Stimulated activated CD4-positive, alpha-beta T cell treated with anti-CD3 and anti-CD28 coated beads, Interleukin-4, amount 100 ng/mL, for 4 hours (primary cell): ENCODE measurements around the gene ADCY1.

ENCODE experiments used
- DNase-seq, 2 experiments: peaks; one replicate each; pipeline ENCODE4 v3.0.0-alpha.2; 2020

ADCY1 gene

DNA sequence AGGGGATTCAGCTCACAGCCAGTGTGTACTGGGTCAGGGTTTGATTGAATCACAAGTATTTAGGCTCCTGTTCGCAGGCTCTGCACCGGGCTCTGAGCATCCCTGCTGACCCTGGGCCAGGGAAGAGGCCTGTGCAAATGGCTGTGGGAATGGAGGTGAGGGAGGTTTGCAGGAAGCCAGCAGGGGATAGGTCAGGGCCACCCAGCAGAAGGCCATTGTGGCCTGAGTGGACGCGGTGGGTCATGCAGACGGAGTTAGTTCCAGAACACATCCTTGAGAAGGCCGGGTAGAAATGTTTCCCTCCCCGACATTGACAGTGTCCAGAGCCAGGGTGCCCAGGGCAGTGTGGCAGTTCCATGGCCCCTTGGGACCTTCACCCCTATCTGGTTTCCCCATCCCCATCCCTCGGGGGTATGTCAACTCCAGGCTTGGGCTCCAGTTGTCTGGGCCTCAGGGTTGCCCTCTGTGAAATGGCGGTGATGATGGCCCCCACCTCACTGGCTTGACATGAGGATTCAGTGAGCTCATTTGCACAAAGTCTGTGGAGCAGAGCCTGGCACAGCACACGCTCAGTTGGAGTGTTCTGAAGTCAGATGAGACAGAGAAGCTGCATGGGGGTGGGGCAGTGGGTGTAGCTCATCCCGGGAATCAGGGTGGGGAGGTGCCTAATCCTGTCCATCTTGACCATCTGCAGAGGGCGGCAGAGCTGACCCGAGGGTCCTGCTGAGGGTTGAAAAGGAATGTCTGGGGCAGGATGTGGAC is 107.6 kb downstream of the ADCY1 start:
- DNase-seq = no peak

DNA sequence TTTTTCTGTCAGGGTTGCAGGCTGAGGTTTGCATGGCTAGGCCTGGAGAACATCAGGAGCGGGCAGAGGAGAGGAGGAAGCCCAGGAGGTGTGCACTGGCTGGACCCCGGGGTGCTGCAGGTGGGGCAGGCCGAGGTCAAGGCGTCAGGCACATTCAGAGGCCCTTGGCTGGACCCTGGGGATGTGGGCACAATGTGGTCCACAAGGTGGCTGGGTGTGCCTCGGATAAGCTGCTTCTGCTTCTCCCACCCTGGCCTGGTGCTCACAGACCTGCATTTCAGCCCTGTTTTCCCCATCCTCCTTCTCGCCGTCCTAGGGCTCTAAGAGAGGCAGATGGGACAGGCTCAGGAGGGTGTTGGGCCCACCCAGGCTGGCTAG is 108.2 kb downstream of the ADCY1 start:
- DNase-seq = no peak

DNA sequence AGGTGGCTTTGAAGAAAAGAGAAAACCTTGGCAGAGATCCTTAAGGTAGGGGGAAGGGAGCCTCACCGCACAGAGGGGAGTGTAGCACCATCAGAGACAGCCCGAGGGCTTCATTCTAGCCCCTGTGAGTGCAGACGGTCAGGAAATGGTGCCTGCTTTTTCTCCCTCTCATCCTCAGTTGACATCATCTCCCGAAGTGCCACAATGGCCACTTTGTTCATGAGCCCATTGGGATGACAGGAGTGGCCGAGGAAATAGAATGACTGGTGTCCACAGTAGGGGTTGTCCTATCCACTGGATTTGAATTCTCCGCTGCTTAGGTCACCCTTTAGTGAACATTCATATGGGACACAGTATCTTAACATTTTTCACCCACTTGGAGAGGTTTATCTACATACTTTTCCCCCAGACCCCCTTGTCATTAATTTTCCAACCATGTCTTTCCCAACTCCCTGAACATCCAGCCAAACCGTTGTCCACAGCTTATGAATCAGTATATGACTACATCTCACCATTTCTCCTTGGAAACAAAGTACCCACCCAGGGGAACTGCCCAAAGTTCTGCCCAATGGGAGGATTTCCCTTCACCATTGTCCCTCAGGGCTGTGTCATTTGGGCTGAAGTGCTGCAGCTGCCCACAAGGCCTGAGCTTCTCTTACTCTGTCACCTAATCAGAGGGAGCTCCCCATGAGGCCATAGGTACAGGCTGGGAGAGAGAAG is 108.8 kb downstream of the ADCY1 start:
- no peak for DNase-seq

DNA sequence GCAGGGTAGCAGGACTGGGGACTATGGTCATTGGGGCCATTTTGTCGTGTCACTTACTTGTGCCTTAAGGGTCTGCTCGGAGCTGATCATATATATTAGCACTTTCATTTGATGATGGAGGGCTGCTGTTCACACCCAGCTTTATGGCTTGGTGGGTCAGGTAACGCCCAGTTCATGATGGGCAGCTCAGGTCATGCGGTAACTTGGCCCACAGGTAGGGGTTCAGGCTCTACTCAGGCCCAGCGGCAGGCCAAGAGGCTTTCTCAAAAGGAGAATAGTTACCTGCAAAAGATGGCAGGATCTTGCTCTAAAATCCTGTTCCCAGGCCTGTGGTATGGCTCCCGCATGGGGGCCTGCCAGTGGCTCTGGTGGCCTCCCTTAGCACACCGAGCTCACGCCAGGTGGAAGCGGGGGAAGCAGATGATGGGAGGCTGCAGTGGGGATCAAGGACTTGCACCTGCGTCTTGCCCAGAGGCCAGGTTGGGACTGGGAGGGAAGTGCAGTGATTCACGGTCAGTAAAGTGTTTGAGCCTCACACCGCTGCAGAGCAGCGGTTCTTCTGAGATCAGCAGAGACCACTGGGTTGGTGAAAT is 109.5 kb downstream of the ADCY1 start:
- DNase-seq = no peak

DNA sequence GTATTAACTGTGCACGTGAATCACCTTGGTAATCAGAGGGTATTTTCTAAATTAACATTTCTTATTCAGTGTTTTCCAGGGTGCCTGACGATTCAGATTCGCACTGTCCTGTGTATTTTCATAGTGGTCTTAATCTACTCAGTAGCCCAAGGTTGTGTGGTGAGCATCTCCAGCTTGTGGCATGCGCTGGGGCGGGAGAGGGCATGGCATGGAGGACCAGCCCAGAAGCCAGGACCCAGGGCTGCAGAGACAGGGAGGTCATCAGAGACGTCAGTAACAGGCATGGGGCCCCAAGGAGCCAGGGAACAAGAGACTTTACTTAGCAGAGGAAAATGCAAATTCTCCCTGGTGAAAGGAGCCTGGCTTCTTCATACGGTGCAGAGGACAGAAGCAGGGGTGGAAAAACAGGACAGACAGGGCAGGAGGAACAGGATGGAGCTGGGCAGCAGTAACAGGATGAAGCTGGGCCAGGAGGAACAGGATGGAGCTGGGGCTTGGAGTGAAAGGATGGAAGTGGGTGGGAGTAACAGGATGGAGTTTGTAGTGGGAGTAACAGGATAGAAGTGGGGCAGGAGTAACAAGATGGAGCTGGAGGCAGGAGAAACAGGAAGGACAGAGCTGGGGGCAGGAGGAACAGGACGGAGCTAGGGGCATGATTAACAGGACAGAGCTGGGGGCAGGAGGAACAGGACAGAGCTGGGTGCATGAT is 110.9 kb downstream of the ADCY1 start:
- DNase-seq = no peak

DNA sequence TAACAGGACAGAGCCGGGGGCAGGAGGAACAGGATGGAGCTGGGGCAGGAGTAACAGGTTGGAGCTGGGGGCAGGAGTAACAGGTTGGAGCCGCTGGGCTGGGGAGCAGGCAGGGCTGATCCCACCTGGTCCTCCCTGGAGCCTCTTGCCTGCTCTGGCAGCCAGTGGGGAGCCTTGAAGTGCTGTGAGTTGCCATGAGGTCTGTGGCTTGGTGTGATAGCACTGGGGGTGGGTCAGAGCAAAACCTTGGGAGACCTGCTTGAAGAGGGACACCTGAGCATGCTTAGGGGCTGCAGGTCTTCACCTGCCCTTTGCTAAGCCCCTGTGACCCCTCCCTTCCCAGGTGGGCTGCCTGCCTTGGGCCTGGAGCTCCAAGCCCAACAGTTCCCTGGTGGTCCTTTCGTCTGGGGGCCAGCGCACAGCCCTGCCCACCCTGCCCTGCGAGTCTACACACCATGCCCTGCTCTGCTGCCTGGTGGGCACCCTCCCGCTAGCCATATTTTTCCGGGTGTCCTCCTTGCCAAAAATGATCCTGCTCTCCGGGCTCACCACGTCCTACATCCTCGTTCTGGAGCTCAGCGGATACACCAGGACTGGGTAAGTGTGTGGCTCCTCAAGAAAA is 111.6 kb downstream of the ADCY1 start:
- DNase-seq = no peak

DNA sequence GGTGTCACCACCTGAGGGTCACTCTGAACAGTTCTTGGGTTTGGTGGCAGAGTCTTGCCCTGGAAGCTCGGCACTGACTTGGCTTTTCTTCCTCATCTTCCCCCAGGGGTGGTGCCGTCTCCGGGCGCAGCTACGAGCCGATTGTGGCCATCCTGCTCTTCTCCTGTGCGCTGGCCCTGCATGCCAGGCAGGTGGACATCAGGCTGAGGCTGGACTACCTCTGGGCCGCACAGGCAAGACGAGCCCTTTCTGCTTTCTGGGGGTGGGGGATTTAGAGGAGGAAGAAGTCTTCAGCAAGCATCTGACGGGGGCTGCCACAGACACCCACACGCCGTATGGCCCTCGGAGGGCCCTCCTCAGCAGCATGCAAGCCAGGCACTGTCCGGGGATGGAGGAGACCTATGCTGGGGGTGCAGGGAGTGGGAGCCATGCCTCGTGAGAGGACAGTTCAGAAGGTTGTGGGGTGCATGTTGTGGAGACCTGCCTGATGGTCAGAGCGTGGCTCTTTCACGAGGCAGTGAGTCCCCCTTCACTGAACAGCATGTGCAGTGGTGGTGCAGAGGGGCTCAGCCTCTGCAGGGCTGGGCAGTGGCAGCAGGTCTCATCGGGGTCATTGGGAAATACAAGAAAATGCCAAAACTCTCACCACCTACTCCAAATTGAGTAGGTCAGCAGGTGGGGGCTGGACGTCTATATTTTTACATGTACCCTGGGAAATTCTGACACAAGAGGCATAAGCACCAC is 112.4 kb downstream of the ADCY1 start:
- DNase-seq = no peak

DNA sequence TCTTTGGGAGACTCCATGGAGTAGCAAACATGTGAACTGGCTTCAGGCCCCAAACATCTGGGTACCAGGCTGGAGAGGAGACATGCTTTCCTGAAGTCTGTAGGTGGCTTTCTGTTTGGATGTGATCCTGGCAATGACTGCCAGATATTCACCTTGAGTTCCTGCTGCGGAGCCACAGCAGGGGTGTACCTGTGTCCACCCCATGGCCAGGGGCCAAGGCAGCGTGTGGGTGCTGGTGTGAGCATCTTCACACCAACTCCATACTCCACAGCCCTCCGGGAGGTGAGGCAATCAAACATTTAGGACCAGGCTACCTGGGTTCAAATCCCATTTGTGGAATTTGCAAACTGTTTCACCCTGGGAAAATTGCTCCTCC is 113.0 kb downstream of the ADCY1 start:
- no peak for DNase-seq

DNA sequence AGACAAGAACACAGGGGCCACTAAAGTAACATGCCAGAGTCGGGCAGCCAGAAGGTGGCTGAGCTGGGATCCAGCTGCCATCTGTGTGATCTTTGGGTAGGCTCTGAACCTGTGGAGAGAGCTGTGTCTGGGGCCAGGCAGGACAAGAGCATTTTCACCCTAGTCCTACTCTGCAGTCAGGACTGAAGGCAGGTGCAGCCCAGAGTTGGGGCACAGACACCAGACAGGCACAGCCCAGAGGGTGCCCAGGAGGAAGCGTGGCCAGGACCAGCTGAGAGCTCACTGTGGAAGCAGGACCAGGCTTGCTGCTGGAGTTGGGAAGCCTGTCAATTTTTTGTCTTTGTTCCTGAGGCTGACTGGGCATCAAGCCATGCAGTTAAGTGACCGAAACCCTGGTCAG is 113.6 kb downstream of the ADCY1 start:
- no peak for DNase-seq

DNA sequence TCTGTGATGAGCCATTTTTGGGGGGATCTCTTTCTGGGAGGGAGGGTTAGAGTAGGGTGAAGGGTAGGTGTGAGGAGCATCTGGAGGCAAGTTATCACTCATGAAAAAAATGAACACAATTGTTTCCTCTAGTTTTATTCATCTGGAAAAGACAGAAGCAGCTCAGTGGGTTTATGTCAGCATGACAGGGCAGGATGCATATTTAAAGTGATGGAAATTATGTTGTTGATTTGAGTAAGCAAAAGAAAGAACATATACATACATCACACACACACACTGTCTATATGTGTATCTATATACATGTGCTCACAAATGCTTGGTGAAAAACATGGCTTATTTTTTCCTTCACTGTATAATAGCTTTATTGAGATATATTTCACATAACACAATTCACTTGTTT is 114.2 kb downstream of the ADCY1 start:
- DNase-seq = no peak

DNA sequence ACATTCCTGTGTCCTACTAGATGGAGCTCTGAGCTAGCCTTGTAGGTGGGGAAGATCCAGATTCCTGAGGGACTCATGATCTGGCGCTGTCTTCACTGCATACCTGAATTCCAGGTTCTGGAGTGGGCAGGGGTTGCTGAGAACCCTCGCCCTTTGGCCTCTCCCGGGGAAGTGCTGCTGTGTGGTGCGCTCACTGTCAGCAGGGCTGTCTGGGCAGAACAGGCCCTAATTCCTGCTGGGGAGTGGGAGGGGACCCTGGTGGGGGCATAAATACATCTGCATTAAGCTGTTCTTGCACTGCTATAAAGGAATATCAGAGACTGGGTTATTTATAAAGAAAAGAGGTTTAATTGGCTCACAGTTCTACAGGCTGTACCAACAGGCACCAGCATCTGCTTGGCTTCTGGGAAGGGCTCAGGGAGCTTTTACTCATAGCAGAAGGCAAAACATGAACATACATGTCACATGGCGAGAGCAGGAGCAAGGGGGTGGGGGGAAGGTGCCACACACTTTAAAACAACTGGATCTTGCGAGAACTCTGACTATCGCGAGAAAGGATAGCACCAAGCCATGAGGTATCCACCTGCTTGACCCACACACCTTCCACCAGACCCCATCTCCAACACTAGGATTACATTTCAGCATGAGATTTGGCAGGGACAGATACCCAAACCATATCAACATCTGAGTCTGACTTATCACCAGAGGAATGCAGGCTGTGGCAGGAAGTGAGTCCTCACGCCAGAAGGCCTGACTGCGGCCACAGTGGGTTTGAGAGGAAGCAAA is 115.0 kb downstream of the ADCY1 start:
- DNase-seq = no peak

DNA sequence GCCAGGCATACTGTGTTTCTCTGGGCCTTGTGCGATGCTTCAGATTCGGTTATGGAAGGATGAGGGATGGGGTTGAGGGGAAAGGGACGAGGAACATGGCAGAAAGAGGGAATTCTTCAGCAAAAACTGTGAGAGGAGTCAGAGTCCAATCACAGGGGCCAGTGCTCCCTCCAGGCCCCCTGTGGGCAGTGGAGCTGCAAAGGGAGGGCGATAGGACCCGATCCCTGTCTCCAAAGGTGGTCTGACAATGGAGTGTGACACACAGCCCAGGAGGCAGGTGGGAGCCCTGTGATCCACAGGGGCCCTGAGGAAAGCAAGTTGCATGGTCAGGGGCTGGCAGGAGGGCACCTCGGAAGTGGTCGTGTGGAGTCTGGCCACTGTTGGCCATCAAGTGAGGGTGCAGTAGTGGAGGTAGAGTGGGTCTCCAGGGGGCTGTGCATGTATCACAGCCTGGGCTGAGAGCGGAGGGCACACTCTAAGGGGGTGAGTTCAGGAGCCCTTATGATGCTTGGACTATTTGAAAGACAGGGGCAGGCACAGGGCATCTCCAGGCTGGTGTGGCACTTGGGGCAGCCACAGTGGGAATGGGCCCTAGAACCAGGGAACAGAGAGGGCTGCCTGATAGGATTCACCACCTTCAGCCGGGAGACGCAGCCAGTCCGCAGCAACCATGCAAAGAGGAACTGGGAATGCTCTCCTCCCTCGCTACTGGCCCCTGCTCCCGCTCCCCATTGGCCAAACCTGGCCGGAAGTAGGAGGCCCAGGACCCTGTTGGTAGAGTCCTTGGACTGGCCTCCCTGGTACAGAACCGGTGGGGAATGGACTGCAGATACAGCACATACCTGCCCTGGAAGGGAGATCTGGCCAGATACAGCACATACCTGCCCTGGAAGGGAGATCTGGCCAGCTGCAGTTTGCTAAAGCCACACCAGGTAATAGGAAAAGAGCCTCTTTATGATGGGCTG is 115.9 kb downstream of the ADCY1 start:
- DNase-seq = no peak

DNA sequence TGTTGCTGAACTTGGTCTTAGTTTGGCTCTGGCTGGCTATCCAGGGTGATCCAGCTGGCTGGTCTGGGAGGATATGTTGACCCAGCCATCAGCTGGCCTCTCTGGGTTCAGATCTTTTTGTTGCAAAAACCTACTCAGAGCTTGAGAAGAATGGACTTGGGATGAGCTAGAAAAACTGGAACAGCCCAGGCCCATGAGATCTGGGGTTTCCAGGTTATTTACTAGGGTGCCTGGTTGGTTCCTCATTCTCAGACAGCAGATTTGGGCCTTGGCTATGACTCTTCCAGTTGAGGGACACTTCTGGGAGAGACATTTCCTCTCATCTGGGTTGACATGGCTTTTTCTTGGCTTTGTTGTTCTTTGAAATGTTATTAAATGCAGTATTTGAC is 116.6 kb downstream of the ADCY1 start:
- DNase-seq = no peak

DNA sequence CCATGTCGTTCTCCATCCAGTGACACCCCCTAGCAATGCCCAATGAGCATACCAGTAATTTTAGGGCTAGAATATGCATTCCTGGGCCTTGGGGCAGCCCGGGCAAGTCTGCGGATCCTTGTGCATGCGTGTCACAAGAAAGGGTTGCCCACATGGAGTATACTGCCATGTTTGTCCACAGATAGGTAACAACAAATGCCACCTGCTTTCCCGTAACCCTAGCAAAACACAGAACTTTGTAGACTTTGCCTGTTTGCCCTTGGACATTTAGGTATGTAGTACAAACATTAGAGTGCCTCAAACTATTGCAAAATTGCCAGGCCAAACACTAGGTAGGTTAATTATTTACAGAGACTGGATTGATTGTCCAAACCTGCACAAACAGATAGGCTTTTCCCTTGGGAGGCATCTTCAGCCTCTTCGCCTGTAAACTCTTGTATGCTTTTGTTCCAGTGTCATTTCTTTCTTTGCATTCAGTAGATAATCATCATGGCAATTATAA is 117.0 kb downstream of the ADCY1 start:
- no peak for DNase-seq

DNA sequence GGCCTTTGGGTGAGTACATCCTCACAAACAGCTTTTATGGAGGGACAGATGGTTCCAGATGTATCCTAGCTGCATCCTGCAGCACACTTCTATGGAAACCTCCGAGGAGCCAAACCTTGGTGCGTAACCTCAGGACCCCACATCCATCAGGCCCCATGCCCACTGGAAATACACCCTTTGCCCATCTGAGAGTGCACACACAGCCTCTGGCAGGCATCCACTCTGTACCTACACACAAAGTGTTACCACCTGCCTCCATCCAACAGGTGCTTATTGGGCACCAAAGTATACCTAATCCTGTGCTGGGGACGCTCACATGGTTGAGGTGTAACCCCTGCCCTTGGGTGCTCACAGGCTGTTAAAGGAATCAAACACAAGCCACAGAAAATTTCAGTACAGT is 117.9 kb downstream of the ADCY1 start:
- no peak for DNase-seq

DNA sequence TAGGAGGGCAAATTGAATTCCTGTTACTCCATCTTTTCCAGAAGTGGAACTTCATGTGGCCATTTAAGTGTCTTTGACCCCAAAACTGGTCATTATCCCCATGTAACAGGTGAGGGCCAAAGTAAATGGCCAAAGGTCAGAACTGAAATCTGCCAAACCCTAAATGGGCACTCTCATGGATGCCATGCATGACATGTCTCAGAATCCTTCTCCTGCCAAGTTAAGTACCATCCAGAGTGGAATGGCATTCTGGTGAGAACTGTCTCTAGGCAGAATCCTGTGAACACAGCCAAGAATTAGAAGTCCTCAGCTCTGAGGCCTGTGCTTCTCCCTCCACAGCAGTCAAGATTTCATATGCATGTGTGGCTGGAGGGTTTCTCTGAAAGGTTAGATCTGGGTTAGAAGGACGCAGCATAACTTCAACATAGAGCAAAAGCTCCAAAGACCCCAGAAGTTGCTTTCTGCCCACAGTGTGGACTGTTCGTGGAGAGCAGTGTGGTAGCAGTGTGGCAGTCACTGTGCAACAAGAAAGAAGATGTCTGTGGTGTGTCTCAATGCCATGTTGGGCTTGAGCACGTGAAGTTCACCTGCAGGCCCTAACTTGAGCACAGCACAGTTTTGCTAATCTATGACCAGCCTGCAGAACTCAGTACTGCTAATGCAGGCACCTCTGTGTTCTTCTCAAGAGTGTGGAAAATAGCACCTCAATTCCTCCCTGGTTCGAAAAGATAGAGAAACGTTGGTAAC is 121.3 kb downstream of the ADCY1 start:
- no peak for DNase-seq

DNA sequence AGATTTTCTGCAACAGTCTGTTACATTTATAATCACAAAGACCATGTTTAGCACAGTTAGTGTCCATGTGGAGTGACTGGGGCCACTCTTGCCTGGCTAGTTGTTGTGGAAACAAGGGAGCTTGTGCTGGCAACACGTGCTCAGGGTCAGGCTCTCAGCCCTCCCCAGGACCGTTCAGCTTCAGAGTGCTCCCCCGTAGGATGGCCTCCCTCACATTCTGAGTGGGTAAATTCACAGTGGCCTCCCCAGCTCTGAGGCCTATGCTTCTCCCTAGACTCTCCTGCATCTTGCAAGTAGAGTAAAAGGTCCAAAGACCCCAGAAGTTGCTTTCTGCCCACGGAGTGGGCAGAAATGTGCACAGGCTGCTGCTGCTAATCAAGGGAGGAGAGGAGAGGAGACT is 122.3 kb downstream of the ADCY1 start:
- no peak for DNase-seq

DNA sequence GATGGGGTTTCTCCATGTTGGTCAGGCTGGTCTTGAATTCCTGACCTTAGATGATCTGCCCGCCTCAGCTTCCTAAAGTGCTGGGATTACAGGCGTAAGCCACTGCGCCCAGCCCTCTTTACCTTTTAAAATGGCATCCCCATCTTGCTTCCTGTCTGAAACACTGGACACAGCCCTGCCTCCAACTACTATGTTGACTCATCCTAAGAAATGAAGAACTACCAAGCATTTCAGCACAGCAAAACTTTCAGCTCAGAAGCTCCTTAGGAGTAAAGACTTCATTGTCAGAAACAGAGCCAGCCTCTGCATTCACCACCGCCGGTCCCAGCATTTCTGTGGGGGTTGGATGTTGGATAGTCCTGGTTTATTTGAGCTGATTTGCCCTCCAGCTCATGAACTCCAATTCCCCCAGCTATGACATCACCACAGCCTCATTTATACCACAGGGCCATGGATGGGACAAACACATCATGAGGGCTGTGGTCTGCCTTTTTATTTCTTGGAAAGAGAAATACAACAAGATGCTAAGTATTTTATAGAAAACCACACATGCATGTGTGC is 123.5 kb downstream of the ADCY1 start:
- DNase-seq = no peak
